Measurements from ENCODE around the gene VPS13C.

DNA sequence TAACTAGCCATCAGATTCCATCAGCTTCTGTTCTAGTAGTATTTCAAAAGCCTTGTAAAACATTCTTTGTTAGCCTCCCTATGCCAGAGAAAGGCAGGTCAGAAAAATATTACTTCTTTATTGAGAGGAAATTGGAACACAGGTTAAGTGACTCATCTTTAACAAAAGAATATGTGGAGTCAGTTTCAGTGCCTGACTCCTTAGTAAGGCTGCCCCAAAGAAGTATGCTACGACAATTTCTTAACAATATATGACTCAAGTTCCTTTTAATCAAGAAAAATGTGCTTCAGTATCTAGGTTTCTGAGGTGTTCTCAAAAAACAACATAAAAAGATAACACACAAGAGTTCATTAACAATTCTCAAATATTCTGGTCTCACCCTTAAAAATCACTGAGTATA is 139.2 kb downstream of the VPS13C start:
- TF ChIP-seq CTCF (IDR thresholded peaks at IDR 0.05) (no peak), POLR2A (IDR thresholded peaks at IDR 0.05) (no peak)

Data from tibial nerve (tissue), 3 donors.